HCT116 (cell line): Measurements from ENCODE around the gene PCED1A. TPM values are rescaled to one million over a fixed set of nuclear protein-coding genes. Genes with fewer than 3 reads are reported as not detected.

Source experiments
- ATAC-seq: fragments of 200-7000 bp; cut with Tn5 transposase; 2 replicates; pipeline ENCODE4 v1.9.1; 2020; ENCODE audit warnings: mild to moderate bottlenecking, moderate library complexity
- BruUV-seq: library from RNA; stranded (reverse); fragments of 400-500 nt; replicated peaks from 2 replicates; lab custom pipeline; 2021; lab: Mats Ljungman, UMichigan
- CTCF ChIA-PET: fragments of 300-600 bp; sonication (Branson Sonifier 250); formaldehyde crosslinking; loops from one replicate; lab custom pipeline; 2021; ENCODE audit warnings: antibody characterized with exemption; lab: Charles Lee
- POLR2A ChIA-PET: fragments of 300-600, 350-600 bp; sonication (Branson Sonifier 250); formaldehyde crosslinking; loops from one replicate; lab custom pipeline; 2021; ENCODE audit warnings: antibody characterized with exemption; lab: Charles Lee
- RAD21 ChIA-PET, 2 experiments: fragments of 300-600 bp; sonication (Branson Sonifier 250); formaldehyde crosslinking; loops; one replicate each; lab custom pipeline; 2023; ENCODE audit warnings: low total read pairs in 2 of 2; ENCODE audit not compliant: uncharacterized antibody in 2 of 2, unreplicated experiment in 2 of 2, low non-redundant PET in 1 of 2; lab: Charles Lee
- DNase-seq: peaks from one replicate; pipeline ENCODE4 v3.0.0-alpha.2; 2010; ENCODE audit warnings: low read depth, low spot score
- H2AFZ ChIP-seq: fragments of 200-600 bp; shearing (Covaris generic), sonication (generic); 2 replicates; pipeline ENCODE4 v1.6.1; 2017; ENCODE audit warnings: low read depth, mixed run types, mixed read lengths, antibody characterized with exemption, low read length; ENCODE audit not compliant: poor library complexity, severe bottlenecking
- H3K27ac ChIP-seq: 2 replicates; pipeline ENCODE4 v1.5.1; 2012; ENCODE audit warnings: low read depth, low read length
- H3K27me3 ChIP-seq: fragments of 200-600 bp; sonication (generic); 2 replicates; pipeline ENCODE4 v1.6.1; 2016; ENCODE audit warnings: mixed run types, low read length, mixed read lengths; ENCODE audit not compliant: insufficient read depth
- H3K36me3 ChIP-seq, 2 experiments: fragments of 200-500 bp in 1 of 2; fragments of 200-600 bp in 1 of 2; sonication (Bioruptor generic) in 1 of 2; sonication (generic) in 1 of 2; 2 replicates each; pipeline versions ENCODE4 v1.5.1 to v1.6.1; 2014 to 2016; ENCODE audit warnings: low read length in 2 of 2, inconsistent platforms in 1 of 2, mixed read lengths in 1 of 2, mixed run types in 1 of 2; ENCODE audit not compliant: insufficient read depth in 2 of 2, control insufficient read depth in 1 of 2
- H3K4me1 ChIP-seq, 2 experiments: fragments of 200-600 bp in 1 of 2; sonication (generic) in 1 of 2; 2 replicates each; pipeline versions ENCODE4 v1.5.1 to v1.6.1; 2012 to 2017; ENCODE audit warnings: low read length in 2 of 2, inconsistent platforms in 1 of 2, mild to moderate bottlenecking in 1 of 2, mixed read lengths in 1 of 2, mixed run types in 1 of 2, moderate library complexity in 1 of 2; ENCODE audit not compliant: insufficient read depth in 2 of 2, control insufficient read depth in 1 of 2
- H3K4me2 ChIP-seq: fragments of 200-600 bp; sonication (generic); 2 replicates; pipeline ENCODE4 v1.6.1; 2017; ENCODE audit warnings: mixed run types, low read length, mixed read lengths
- H3K4me3 ChIP-seq, 2 experiments: fragments of 200-600 bp in 1 of 2; sonication (generic) in 1 of 2; replicated peaks in 1 of 2; 2 replicates each; pipeline ENCODE4 v1.5.1; 2011 to 2016; ENCODE audit warnings: low read length in 2 of 2, control low read depth in 1 of 2, low read depth in 1 of 2, mild to moderate bottlenecking in 1 of 2, mixed read lengths in 1 of 2, mixed run types in 1 of 2
- H3K79me2 ChIP-seq: fragments of 200-600 bp; sonication (generic); 2 replicates; pipeline ENCODE4 v1.6.1; 2017; ENCODE audit warnings: mild to moderate bottlenecking, mixed run types, low read length, moderate library complexity, mixed read lengths; ENCODE audit not compliant: insufficient read depth
- H3K9ac ChIP-seq: fragments of 200-600 bp; sonication (generic); 2 replicates; pipeline ENCODE4 v1.6.1; 2016; ENCODE audit warnings: low read length, mixed read lengths
- H3K9me2 ChIP-seq: fragments of 200-600 bp; sonication (generic), shearing (Covaris generic); 2 replicates; pipeline ENCODE4 v1.6.1; 2017; ENCODE audit warnings: mixed run types, mild to moderate bottlenecking, moderate library complexity; ENCODE audit not compliant: insufficient read depth
- H3K9me3 ChIP-seq, 2 experiments: fragments of 200-500 bp in 1 of 2; fragments of 200-600 bp in 1 of 2; sonication (Bioruptor generic) in 1 of 2; sonication (generic) in 1 of 2; 2 replicates each; pipeline ENCODE4 v1.6.1; 2014 to 2017; ENCODE audit warnings: low read length in 2 of 2, mixed read lengths in 2 of 2, inconsistent platforms in 1 of 2, low read depth in 1 of 2, mild to moderate bottlenecking in 1 of 2, mixed run types in 1 of 2, moderate library complexity in 1 of 2; ENCODE audit not compliant: control insufficient read depth in 1 of 2, insufficient read depth in 1 of 2
- H4K20me1 ChIP-seq: fragments of 200-600 bp; sonication (generic), shearing (Covaris generic); 2 replicates; pipeline ENCODE4 v1.6.1; 2017; ENCODE audit warnings: mixed run types, mild to moderate bottlenecking, moderate library complexity; ENCODE audit not compliant: insufficient read depth
- ATF3 ChIP-seq: IDR thresholded peaks from 2 replicates; pipeline ENCODE4 v1.6.1; 2012
- CBX3 ChIP-seq: IDR thresholded peaks from 2 replicates; pipeline ENCODE4 v1.6.1; 2012; ENCODE audit warnings: low read depth
- CEBPB ChIP-seq: IDR thresholded peaks from 2 replicates; pipeline ENCODE4 v1.6.1; 2012; ENCODE audit warnings: low read depth
- CTCF ChIP-seq, 3 experiments: fragments of 200-600 bp in 1 of 3; sonication (generic) in 1 of 3; IDR thresholded peaks in 2 of 3; conservative IDR thresholded peaks in 1 of 3; 2 replicates each; pipeline ENCODE4 v1.5.1; 2012 to 2017; ENCODE audit warnings: low read depth in 2 of 3, low read length in 2 of 3, antibody characterized with exemption in 1 of 3, borderline replicate concordance in 1 of 3, control low read depth in 1 of 3, mild to moderate bottlenecking in 1 of 3, mixed read lengths in 1 of 3, mixed run types in 1 of 3, moderate library complexity in 1 of 3; ENCODE audit not compliant: insufficient read depth in 1 of 3
- EGR1 ChIP-seq: IDR thresholded peaks from 2 replicates; pipeline ENCODE4 v1.6.1; 2012; ENCODE audit warnings: low read depth
- ELF1 ChIP-seq: IDR thresholded peaks from 2 replicates; pipeline ENCODE4 v1.6.1; 2012; ENCODE audit warnings: low read depth, borderline replicate concordance
- FOSL1 ChIP-seq: IDR thresholded peaks from 2 replicates; pipeline ENCODE4 v1.6.1; 2012; ENCODE audit warnings: low read depth
- MAX ChIP-seq: IDR thresholded peaks from 2 replicates; pipeline ENCODE4 v1.6.1; 2012
- POLR2A ChIP-seq: IDR thresholded peaks from 2 replicates; pipeline ENCODE4 v1.7.0; 2011; ENCODE audit warnings: borderline replicate concordance; ENCODE audit not compliant: insufficient read depth, insufficient read length; ENCODE audit errors: extremely low read depth
- POLR2AphosphoS5 ChIP-seq: IDR thresholded peaks from 2 replicates; pipeline ENCODE4 v1.6.1; 2011; ENCODE audit warnings: mild to moderate bottlenecking, low read depth, low read length, moderate library complexity
- RAD21 ChIP-seq: IDR thresholded peaks from 2 replicates; pipeline ENCODE4 v1.6.1; 2012; ENCODE audit warnings: low read depth, mild to moderate bottlenecking
- REST ChIP-seq: IDR thresholded peaks from 2 replicates; pipeline ENCODE4 v1.6.1; 2012; ENCODE audit warnings: low read depth
- intact Hi-C: fragments of 100-400 bp; cut with micrococcal nuclease; formaldehyde crosslinking; loops from 2 replicates; pipeline ENCODE4 v1.10.0; 2022
- total RNA-seq: library from RNA; stranded (reverse); gene quantifications from one replicate; pipeline ENCODE4 v1.2.1, GENCODE V29; 2021; ENCODE audit not compliant: unreplicated experiment

Gene PCED1A
- total RNA-seq, 1 experiment from 2014 or later, result 31.8 TPM

GRCh38 chr20:2801286-2801728, 39.1 kb downstream of the PCED1A start:
- H4K20me1 ChIP-seq, result no peaks in the 10 kb centered on the region
- no peaks in the 10 kb centered on the region for H3K27me3 ChIP-seq
- H3K9me2 ChIP-seq, result no peaks in the 10 kb centered on the region
- no peaks in the 10 kb centered on the region for H3K79me2 ChIP-seq
- intact Hi-C loops, result no loop called here
- CTCF ChIA-PET, result no interaction called here
- RAD21 ChIA-PET, result no interaction called here
- H3K36me3 ChIP-seq, result no peaks in the 10 kb centered on the region
- no peak overlapping the region for H3K4me3 ChIP-seq
- H3K27ac ChIP-seq, result no peak overlapping the region
- H2AFZ ChIP-seq, result no peak overlapping the region
- H3K4me1 ChIP-seq, result peaks cover 12 to 17% of the 10 kb centered on the region in 2 experiments; a peak in 3 of 4 replicates
- POLR2A ChIA-PET, result no interaction called here
- ATAC-seq (no peak), DNase-seq (no peak)
- no peak for TF ChIP-seq POLR2A
- TF ChIP-seq EGR1, result no peak
- TF ChIP-seq REST, result no peak
- TF ChIP-seq ATF3, result no peak
- TF ChIP-seq RAD21, result no peak
- TF ChIP-seq CBX3, result no peak
- no peak for TF ChIP-seq MAX
- no peak for TF ChIP-seq CEBPB
- TF ChIP-seq ELF1, result no peak
- no peak for TF ChIP-seq POLR2AphosphoS5
- TF ChIP-seq CTCF (IDR thresholded peaks at IDR 0.05 in 2 of 3, conservative IDR thresholded peaks at IDR 0.05 in 1 of 3; ENCODE audit: borderline replicate concordance in 1 of 3, insufficient read depth in 1 of 3, low read depth in 2 of 3, low read length in 2 of 3), result no peak
- TF ChIP-seq FOSL1, result no peak
- BruUV-seq, result no TSS peak
- H3K9ac ChIP-seq, result no peak overlapping the region
- no peak overlapping the region for H3K4me2 ChIP-seq
- no peaks in the 10 kb centered on the region for H3K9me3 ChIP-seq
